ENCODE measurements around the gene IGFBP6.

The IGFBP6 gene

DNA sequence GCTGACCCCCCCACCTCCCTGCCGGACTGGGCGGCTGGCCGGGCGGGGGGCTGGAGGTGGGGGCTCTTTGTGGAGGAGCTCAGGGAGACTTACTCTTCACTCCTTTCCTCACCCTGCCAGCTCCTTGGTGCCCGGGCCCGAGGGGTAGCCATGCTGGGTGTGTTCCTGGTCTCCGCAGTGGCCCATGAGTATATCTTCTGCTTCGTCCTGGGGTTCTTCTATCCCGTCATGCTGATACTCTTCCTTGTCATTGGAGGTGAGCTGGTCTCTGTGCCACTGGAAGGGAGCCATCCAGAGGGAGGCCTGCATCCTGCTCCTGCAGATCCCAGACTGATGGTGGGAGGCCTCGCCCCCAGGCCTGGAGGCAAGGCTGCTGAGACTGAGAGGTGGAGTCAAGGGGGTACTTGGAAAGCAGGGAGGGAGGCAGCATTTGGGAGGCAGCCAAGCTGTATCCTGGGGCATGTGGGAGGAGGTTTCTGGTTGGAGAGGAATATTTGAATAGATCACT, 25.5 kb downstream of the IGFBP6 start:
- no peak for DNase-seq

DNA sequence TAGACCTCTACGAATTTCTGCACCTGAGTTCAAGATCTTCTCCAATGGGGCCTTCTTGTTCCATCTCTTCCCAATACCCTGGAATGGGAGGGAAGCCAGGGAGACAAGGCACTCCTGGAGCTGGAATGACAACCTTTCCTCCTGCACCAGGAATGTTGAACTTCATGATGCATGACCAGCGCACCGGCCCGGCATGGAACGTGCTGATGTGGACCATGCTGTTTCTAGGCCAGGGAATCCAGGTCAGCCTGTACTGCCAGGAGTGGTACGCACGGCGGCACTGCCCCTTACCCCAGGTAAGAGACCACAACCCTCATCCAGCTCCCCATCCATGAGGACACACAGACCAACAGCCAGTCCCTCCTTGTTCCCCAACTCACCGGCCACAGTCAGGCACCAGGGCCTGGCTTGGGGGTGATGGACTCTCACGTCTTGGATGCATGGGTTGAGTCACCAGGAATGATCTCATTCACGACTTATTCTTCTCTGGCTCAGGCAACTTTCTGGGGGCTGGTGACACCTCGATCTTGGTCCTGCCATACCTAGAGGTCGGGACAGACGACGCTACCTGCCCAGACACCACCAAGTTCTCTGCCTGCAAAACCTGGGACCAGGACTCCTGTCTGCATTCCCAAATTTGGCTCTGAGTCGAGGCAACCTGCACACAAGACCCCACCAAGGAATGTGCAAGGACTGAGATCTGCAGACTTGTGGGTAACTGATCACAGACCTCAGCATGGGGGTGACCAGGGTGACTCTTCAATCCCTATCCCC, 26.3 kb downstream of the IGFBP6 start:
- DNase-seq = no peak

DNA sequence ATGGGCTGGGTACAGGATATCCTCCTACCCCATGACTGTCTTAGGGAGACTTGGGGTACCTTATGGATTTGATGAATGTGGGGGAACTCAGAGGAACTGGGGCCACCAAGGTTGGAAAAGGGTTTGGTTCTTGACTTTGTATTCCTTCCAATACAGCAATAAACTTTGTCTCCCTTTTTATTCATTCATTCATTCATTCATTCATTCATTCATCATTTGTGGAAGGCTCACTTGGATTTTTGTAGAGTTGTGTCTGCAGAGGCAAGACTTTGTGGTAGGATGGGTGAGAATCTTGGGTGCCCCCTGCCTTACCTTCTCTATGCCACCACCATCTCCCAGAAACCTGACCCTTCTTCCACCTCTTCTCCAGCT, 26.9 kb downstream of the IGFBP6 start:
- DNase-seq = no peak

DNA sequence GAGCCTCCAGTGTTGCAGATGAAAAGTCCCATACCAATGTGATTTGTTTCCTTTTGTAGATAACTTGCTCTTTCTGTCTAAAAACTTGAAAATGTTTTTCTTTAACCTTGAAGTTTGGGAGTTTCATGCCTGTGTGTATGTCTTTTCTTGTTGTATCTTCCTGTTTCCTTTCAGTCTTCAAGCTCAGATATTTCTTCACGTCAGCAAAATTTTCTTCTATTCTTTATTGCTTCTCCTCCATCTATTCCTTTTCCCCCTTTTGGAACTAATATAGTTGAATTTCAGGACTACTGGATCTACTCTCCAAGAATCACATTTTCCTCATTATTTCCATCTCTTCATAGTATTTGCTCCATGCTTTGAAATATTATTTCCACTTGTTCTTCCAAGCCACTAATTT, 29.7 kb downstream of the IGFBP6 start:
- DNase-seq = no peak

- peak; percentile 10 for DNase-seq
These were observed 31.5 kb downstream of the IGFBP6 start for GRCh38 chr12:53128780-53129569.

DNA sequence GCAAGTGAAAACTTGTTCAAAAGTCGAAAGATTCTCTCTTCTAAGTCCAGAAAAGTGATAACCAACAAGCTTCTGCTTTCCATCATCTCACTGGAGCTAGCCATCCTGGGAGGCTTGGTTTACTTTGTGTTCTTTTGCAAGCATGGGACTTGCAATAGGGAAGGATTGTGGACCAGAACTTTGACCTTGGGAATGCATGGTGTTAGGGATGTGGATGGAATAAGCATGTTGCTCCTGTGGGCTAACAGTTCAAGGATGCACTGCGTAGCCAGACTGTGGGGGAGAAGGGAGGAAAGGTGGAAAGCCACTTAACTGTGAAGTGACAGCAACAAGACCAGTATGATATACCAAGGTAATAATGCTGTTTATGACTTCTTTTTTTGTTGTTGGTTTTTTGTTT, 34.4 kb downstream of the IGFBP6 start:
- DNase-seq = no peak

DNA sequence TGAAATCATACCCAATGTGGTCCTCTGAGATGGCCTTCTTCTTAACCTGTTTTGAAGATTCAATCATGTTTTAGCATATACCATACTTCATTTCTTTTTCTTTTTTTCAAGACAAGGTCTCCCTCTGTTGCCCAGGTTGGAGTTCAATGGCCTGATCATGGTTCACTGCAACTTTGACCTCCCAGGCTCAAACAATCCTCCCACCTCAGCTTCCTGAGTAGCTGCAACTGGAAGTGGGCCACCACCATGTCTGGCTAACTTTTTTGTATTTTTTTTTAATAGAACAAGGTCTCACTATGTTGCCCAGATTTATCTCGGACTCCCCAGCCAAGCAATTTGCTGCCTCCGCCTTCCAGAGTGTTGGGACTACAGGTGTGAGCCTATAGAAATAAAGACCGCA, 36.3 kb downstream of the IGFBP6 start:
- no peak for DNase-seq

- no peak for DNase-seq
These were observed 45.9 kb downstream of the IGFBP6 start for GRCh38 chr12:53143355-53143754.

DNA sequence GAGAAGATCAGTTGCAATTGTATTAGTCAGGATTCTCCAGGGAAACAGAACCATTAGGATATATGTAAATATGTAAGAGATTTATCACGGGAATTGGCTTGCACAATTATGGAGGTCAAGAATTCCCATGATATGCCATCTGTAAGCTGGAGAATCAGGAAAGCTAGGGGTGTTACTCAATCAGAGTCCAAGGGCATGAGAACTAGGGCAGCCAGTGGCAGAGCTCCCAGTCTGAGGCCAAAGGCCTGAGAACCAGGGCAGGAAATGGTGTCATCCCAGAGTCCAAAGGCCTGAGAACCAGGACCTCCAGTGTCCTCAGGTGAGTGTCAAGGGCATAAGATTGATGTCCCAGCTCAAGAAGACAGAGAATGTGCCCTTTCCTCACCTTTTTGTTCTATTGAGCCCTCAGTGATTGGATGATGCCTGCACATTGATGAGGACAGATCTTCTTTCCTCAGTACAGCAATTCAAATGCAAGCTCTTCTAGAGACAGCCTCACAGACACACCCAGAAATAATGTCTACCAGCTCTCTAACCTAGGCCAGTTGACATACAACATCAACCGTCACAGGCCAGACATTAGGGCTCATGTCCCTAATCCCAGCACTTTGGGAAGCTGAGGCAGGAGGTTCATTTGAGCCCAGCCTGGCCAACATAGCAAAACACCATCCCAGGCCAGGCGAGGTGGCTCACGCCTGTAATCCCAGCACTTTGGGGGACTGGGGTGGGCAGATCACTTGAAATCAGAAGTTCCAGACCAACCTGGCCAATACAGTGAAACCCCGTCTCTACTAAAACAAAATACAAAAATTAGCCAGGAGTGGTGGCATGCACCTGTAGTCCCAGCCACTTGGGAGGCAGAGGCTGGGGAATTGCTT, 48.2 kb downstream of the IGFBP6 start:
- DNase-seq = no peak

GRCh38 chr12:53147181-53147580, 49.7 kb downstream of the IGFBP6 start:
- no peak for DNase-seq

DNA sequence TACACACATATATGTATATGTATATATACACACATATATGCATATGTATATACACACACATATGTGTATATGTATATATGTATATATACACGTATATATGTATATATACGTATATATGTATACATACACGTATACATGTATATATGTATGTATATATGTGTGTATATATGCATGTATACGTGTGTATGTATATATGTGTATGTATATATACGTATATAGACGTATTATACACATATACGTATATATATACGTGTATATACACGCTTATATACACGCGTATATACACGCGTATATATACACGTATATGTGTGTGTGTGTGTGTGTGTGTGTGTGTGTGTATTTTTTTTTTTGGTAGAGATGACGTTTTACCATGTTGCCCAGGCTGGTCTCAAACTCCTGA, 50.2 kb downstream of the IGFBP6 start:
- DNase-seq = no peak

GRCh38 chr12:53151039-53151438, 53.6 kb downstream of the IGFBP6 start:
- DNase-seq = no peak

Data from OCI-M1 (cell line).